Measurements from ENCODE around the gene PUS7.
"Not testable (repeated sequence)": the region's sequence is repeated elsewhere in the genome, so short reads cannot be mapped to it uniquely, and the experiment has no call there.

The PUS7 gene

DNA sequence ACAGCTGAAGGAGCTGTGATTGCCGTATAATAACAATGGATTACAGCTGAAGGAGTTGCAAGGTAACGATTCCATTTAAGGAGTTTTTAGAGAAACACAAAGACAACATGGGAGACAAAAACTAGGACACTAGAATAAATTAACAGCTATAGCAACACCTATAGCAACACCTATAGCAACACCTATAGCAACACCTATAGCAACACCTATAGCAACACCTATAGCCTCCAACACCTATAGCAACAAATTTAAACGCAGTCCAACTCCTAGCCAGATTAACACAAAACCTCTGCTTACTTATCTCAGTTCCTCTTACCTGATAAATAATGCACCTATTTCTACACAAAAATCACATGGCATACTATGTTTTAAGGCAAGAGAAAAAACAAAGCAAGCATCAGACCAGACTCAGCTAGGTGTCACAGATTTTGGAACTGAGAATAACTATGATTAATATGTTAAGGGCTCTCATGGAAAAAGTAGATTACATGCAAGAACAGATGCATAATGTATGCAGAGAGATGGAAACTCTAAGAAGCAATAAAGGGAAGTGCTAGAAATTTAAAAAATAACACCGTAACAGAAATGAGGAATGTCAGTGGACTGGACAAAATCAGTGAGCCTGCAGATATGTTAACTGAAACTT, 77.6 kb downstream of the PUS7 start:
- no peak for DNase-seq

GRCh38 chr7:105442214-105442613, 79.9 kb downstream of the PUS7 start:
- not testable (repeated sequence) for DNase-seq

DNA sequence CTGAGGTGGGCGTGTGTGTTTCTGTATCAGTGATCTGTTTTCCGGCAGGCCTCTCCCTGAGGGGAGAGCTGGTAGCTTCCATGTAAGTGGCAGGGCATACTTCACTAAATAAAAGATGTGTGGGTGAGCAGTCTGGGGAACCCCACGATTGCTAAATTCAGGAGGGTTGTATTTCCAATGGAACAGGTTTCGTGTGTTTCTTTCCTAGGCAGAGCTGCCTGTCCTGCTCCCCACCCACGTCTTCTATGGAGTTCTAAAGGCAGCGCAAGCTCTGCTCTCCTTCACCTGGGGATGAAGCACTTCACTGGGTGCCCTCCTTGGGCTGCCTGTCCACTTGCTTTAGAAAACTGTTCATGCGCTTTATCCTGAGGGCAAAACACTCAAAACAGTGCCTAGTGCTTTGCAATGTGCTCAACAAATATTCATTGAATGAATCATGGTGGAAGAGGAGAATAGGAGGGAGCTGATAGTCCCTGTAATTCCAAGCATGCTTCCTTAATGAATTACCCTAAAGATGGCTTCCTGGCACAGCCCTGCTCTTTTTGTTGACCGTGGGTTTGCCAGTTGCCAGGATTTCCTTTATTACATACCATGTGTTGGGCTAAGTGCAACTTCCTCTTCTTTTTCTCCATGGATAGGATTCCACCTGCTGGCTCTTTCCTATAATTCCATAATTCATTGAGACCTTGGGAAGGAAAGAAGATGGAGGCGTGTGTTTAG, 82.7 kb downstream of the PUS7 start:
- peak; percentile 7 to 23 for DNase-seq

DNA sequence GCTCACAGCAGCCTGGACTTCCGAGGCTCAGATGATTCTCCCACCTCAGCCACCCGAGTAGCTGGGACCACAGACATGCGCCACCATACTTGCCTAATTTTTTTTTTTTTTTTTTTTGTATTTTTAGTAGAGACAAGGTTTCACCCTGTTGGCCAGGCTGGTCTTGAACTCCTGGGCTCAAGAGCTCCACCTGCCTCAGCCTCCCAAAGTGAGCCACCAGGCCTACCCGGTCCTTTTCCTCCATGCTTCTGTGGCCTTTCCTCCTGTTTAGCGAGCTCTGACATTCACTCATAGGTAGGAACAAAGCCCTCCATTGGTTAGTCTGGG, 83.3 kb downstream of the PUS7 start:
- no peak for DNase-seq

- no peak for DNase-seq
Measured at GRCh38 chr7:105438254-105438653, 83.8 kb downstream of the PUS7 start.

DNA sequence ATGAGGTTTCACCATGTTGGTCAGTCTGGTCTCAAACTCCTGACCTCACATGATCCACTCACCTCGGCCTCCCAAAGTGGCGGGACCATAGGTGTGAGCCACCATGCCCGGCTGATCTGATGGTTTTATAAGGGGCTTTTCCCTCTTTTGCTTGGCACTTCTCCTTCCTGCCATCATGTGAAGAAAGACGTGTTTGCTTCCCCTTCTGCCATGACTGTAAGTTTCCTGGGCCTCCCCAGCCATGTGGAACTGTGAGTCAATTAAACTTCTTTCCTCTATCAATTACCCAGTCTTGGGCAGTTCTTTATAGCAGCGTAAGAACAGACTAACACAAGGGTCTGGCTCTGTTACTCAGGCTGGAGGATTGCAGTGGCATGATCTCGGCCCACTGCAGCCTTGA, 84.7 kb downstream of the PUS7 start:
- not testable (repeated sequence) for DNase-seq

DNA sequence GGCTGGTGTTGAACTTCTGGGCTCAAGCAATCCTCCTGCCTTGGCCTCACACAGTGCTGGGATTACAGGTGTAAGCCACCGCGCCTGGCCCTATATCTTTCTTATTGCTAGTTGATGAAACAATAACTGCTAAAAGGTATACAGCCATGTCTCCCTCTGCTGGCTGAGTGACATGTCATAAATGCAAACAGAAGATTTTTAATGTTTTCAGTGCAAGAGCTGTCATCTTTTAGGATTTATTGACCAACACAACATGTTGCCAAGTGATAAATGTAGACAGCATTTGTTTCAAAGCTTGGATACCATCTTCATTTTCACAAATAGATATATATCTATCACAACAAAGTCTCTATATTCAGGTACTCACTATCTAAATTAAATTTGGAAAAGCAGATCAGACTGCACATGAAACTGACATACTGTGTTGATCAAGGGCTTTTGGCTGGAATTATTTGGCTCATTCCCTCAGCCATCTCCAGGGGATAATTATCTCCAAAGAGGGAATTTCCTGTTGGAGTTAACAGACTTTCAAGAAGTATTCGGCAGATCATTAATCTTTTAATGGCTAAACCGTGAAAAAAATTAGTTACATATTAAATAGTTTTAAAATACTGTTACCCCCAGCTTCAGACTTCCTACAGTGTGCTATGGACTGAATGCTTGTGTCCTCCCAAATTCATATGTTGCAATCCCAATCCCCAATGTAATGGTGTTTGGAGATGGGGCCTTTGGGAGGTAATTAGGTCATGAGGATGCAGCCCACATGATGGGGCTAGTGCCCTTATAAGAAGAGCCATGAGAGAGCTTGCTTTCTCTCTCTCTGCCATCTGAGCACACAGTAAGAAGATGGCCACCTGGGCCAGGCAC, 92.1 kb downstream of the PUS7 start:
- peak; percentile 36 to 43 for DNase-seq

GRCh38 chr7:105426606-105427146, 95.4 kb downstream of the PUS7 start:
- no peak for DNase-seq

DNA sequence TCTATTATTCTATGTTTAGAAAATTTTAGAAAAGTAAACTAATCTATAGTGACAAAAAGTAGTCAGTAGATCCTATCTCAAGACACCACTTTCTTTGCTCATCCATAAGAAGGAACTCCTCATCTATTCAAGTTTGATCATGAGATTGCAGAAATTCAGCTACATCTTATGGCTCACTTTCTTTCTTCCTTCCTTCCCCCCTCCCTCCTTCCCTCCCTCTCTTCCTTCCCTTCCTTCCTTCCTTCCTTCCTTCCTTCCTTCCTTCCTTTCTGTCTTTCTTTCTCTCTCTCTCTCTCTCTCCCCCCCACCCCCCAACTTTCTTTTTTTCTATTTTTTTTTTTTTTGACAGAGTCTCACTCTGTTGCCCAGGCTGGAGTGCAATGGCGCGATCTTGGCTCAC, 98.1 kb downstream of the PUS7 start:
- DNase-seq = no peak

- DNase-seq = no peak
Measured at GRCh38 chr7:105413887-105414437, 108.1 kb downstream of the PUS7 start.

DNA sequence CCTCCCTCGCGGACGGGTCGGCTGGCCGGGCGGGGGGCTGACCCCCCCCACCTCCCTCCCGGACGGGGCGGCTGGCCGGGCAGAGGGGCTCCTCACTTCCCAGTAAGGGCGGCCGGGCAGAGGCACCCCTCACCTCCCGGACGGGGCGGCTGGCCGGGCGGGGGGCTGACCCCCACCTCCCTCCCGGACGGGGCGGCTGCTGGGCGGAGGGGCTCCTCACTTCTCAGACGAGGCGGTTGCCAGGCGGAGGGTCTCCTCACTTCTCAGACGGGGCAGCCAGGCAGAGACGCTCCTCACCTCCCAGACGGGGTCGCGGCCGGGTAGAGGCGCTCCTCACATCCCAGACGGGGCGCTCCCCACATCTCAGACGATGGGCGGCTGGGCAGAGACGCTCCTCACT, 111.3 kb downstream of the PUS7 start:
- DNase-seq = not testable (repeated sequence)

DNA sequence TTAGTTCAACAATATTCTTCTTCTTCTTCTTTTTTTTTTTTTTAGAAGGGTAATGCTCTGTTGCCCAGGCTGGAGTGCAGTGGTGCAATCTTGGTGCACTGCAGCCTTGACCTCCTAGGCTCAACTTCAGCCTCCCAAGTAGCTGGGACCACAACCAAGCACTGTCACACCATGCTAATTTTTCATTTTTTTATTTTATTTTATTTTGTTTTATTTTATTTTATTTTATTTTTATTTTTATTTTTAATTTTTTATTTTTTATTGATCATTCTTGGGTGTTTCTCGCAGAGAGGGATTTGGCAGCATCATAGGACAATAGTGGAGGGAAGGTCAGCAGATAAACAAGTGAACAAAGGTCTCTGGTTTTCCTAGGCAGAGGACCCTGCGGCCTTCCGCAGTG, 112.3 kb downstream of the PUS7 start:
- DNase-seq = not testable (repeated sequence)

- no peak for DNase-seq
Measured at GRCh38 chr7:105408791-105409410, 113.2 kb downstream of the PUS7 start.
